ENCODE measurements around the gene GPRC5D. TPM values are rescaled to one million over a fixed set of nuclear protein-coding genes. Genes with fewer than 3 reads are reported as not detected.
A peak's percentile ranks its signal among the peaks of the same experiment; 100 is the strongest.

The GPRC5D gene
- total RNA-seq, 2 donors from 2014 or later = not detected

GRCh38 chr12:12941450-12942350 lies 10.3 kb downstream of the GPRC5D start:
- Mint-ChIP-seq H3K4me1 (no peaks in the 10 kb centered on the region), H3K36me3 (ENCODE audit: low read depth) (no peaks in the 10 kb centered on the region), H3K27me3 (no peaks in the 10 kb centered on the region), H3K27ac (no peak overlapping the region), H3K4me3 (no peak overlapping the region)
- DNase-seq (no peak), ATAC-seq (no peak)
- no peaks in the 10 kb centered on the region for H3K9me3 ChIP-seq (ENCODE audit: control insufficient read depth, low read length, poor library complexity, severe bottlenecking)

GRCh38 chr12:12939888-12940287 lies 12.1 kb downstream of the GPRC5D start:
- DNase-seq = no peak
- no peak for ATAC-seq
- Mint-ChIP-seq H3K4me3 (no peak overlapping the region), H3K27ac (no peak overlapping the region), H3K27me3 (no peaks in the 10 kb centered on the region), H3K36me3 (ENCODE audit: low read depth) (peaks cover 2% of the 10 kb centered on the region), H3K4me1 (no peaks in the 10 kb centered on the region)
- no peaks in the 10 kb centered on the region for H3K9me3 ChIP-seq (ENCODE audit: control insufficient read depth, low read length, poor library complexity, severe bottlenecking)

- no peak for DNase-seq
- peaks cover 11% of the 10 kb centered on the region for H3K27me3 Mint-ChIP-seq
These were observed 13.4 kb downstream of the GPRC5D start for GRCh38 chr12:12938541-12938940.

GRCh38 chr12:12936983-12937491 lies 14.9 kb downstream of the GPRC5D start:
- Mint-ChIP-seq H3K4me3 (no peak overlapping the region), H3K4me1 (no peaks in the 10 kb centered on the region), H3K36me3 (ENCODE audit: low read depth) (peaks cover 2% of the 10 kb centered on the region), H3K27me3 (peaks cover 11% of the 10 kb centered on the region), H3K27ac (no peak overlapping the region)
- no peak for DNase-seq
- H3K9me3 ChIP-seq (ENCODE audit: control insufficient read depth, low read length, poor library complexity, severe bottlenecking) = no peaks in the 10 kb centered on the region
- no peak for ATAC-seq

More at GRCh38 chr12:12938541-12938940, 13.4 kb downstream of the GPRC5D start:
- no peak overlapping the region for H3K27ac Mint-ChIP-seq
- no peaks in the 10 kb centered on the region for H3K9me3 ChIP-seq (ENCODE audit: control insufficient read depth, low read length, poor library complexity, severe bottlenecking)
- no peaks in the 10 kb centered on the region for H3K4me1 Mint-ChIP-seq
- no peak overlapping the region for H3K4me3 Mint-ChIP-seq
- no peak for ATAC-seq
- H3K36me3 Mint-ChIP-seq (ENCODE audit: low read depth) = peaks cover 2% of the 10 kb centered on the region

- DNase-seq (no peak), ATAC-seq (no peak)
- Mint-ChIP-seq H3K27me3 (peaks cover 23% of the 10 kb centered on the region), H3K36me3 (ENCODE audit: low read depth) (peaks cover 2% of the 10 kb centered on the region), H3K4me1 (peaks cover 2% of the 10 kb centered on the region), H3K4me3 (no peak overlapping the region), H3K27ac (no peak overlapping the region)
- no peaks in the 10 kb centered on the region for H3K9me3 ChIP-seq (ENCODE audit: control insufficient read depth, low read length, poor library complexity, severe bottlenecking)
These were observed 17.4 kb downstream of the GPRC5D start for GRCh38 chr12:12934556-12934955.

- H3K27me3 Mint-ChIP-seq = peaks cover 24% of the 10 kb centered on the region
- H3K36me3 Mint-ChIP-seq (ENCODE audit: low read depth) = peaks cover 2% of the 10 kb centered on the region
- H3K4me1 Mint-ChIP-seq = peaks cover 2% of the 10 kb centered on the region
- H3K9me3 ChIP-seq (ENCODE audit: control insufficient read depth, low read length, poor library complexity, severe bottlenecking) = no peaks in the 10 kb centered on the region
- DNase-seq (no peak), ATAC-seq (no peak)
- no peak overlapping the region for H3K4me3 Mint-ChIP-seq
- H3K27ac Mint-ChIP-seq = no peak overlapping the region
These were observed 18.2 kb downstream of the GPRC5D start for GRCh38 chr12:12933742-12934141.

- no peak for ATAC-seq
- no peak overlapping the region for H3K4me3 Mint-ChIP-seq
- peaks cover 2% of the 10 kb centered on the region for H3K36me3 Mint-ChIP-seq (ENCODE audit: low read depth)
- H3K27ac Mint-ChIP-seq = no peak overlapping the region
- no peaks in the 10 kb centered on the region for H3K9me3 ChIP-seq (ENCODE audit: control insufficient read depth, low read length, poor library complexity, severe bottlenecking)
- peaks cover 30% of the 10 kb centered on the region for H3K27me3 Mint-ChIP-seq
- H3K4me1 Mint-ChIP-seq = peaks cover 2% of the 10 kb centered on the region
- no peak for DNase-seq
These were observed 21.2 kb downstream of the GPRC5D start for GRCh38 chr12:12930633-12931219.

- Mint-ChIP-seq H3K27ac (no peak overlapping the region), H3K36me3 (ENCODE audit: low read depth) (no peaks in the 10 kb centered on the region), H3K4me3 (no peak overlapping the region), H3K4me1 (peaks cover 2% of the 10 kb centered on the region), H3K27me3 (peaks cover 30% of the 10 kb centered on the region)
- no peak for DNase-seq
- H3K9me3 ChIP-seq (ENCODE audit: control insufficient read depth, low read length, poor library complexity, severe bottlenecking) = no peaks in the 10 kb centered on the region
- no peak for ATAC-seq
These were observed 22.3 kb downstream of the GPRC5D start for GRCh38 chr12:12929696-12930095.

GRCh38 chr12:12927211-12928079 lies 24.5 kb downstream of the GPRC5D start:
- ATAC-seq = peak; percentile 68
- H3K4me3 Mint-ChIP-seq = peak overlapping the region; percentile 63
- H3K4me1 Mint-ChIP-seq = peaks cover 2% of the 10 kb centered on the region
- H3K27me3 Mint-ChIP-seq = peaks cover 19% of the 10 kb centered on the region
- no peak overlapping the region for H3K27ac Mint-ChIP-seq
- peak; percentile 27 to 44 (median 40) for DNase-seq
- H3K36me3 Mint-ChIP-seq (ENCODE audit: low read depth) = no peaks in the 10 kb centered on the region
- H3K9me3 ChIP-seq (ENCODE audit: control insufficient read depth, low read length, poor library complexity, severe bottlenecking) = no peaks in the 10 kb centered on the region

GRCh38 chr12:12926571-12927071 lies 25.3 kb downstream of the GPRC5D start:
- H3K27me3 Mint-ChIP-seq = peaks cover 19% of the 10 kb centered on the region

GRCh38 chr12:12925388-12925787 lies 26.6 kb downstream of the GPRC5D start:
- H3K9me3 ChIP-seq (ENCODE audit: control insufficient read depth, low read length, poor library complexity, severe bottlenecking) = no peaks in the 10 kb centered on the region
- DNase-seq (no peak), ATAC-seq (no peak)
- no peak overlapping the region for H3K27ac Mint-ChIP-seq
- no peaks in the 10 kb centered on the region for H3K36me3 Mint-ChIP-seq (ENCODE audit: low read depth)
- H3K27me3 Mint-ChIP-seq = peaks cover 15% of the 10 kb centered on the region
- H3K4me3 Mint-ChIP-seq = no peak overlapping the region
- H3K4me1 Mint-ChIP-seq = no peaks in the 10 kb centered on the region

More at GRCh38 chr12:12926571-12927071, 25.3 kb downstream of the GPRC5D start:
- DNase-seq = no peak
- Mint-ChIP-seq H3K36me3 (ENCODE audit: low read depth) (no peaks in the 10 kb centered on the region), H3K4me1 (peaks cover 2% of the 10 kb centered on the region), H3K4me3 (no peak overlapping the region), H3K27ac (no peak overlapping the region)
- ATAC-seq = no peak
- no peaks in the 10 kb centered on the region for H3K9me3 ChIP-seq (ENCODE audit: control insufficient read depth, low read length, poor library complexity, severe bottlenecking)

GRCh38 chr12:12924169-12924568 lies 27.8 kb downstream of the GPRC5D start:
- ATAC-seq = no peak
- Mint-ChIP-seq H3K4me3 (no peak overlapping the region), H3K36me3 (ENCODE audit: low read depth) (no peaks in the 10 kb centered on the region), H3K4me1 (no peaks in the 10 kb centered on the region), H3K27me3 (peaks cover 16% of the 10 kb centered on the region), H3K27ac (no peak overlapping the region)
- no peak for DNase-seq
- H3K9me3 ChIP-seq (ENCODE audit: control insufficient read depth, low read length, poor library complexity, severe bottlenecking) = no peaks in the 10 kb centered on the region

GRCh38 chr12:12922978-12923377 lies 29.0 kb downstream of the GPRC5D start:
- DNase-seq (no peak), ATAC-seq (no peak)
- H3K27ac Mint-ChIP-seq = no peak overlapping the region
- no peaks in the 10 kb centered on the region for H3K36me3 Mint-ChIP-seq (ENCODE audit: low read depth)
- H3K4me3 Mint-ChIP-seq = no peak overlapping the region
- H3K4me1 Mint-ChIP-seq = no peaks in the 10 kb centered on the region
- H3K27me3 Mint-ChIP-seq = peaks cover 21% of the 10 kb centered on the region
- no peaks in the 10 kb centered on the region for H3K9me3 ChIP-seq (ENCODE audit: control insufficient read depth, low read length, poor library complexity, severe bottlenecking)
